A549 (cell line): ENCODE data around the gene ITCH.
"Not testable (repeated sequence)": the region's sequence is repeated elsewhere in the genome, so short reads cannot be mapped to it uniquely, and the experiment has no call there.

ENCODE experiments used
- CEBPB ChIP-seq, 2 experiments: fragments of >200 bp in 1 of 2; sonication (Bioruptor Twin) in 1 of 2; formaldehyde crosslinking in 1 of 2; IDR thresholded peaks; 2 replicates each; pipeline ENCODE4 v1.6.1; 2012 to 2016
- MAZ ChIP-seq: fragments of 150-350 bp; IDR thresholded peaks from 2 replicates; pipeline ENCODE4 v1.6.1; 2014; ENCODE audit warnings: antibody characterized with exemption, low read depth, low read length, borderline replicate concordance
- REST ChIP-seq: fragments of 200-600 bp; sonication (generic); IDR thresholded peaks from 2 replicates; pipeline ENCODE4 v1.6.1; 2016; ENCODE audit warnings: antibody characterized with exemption, mild to moderate bottlenecking, moderate library complexity
- RFX5 ChIP-seq: fragments of 450-650 bp; IDR thresholded peaks from 2 replicates; pipeline ENCODE4 v1.7.1; 2014; ENCODE audit warnings: antibody characterized with exemption, mild to moderate bottlenecking, moderate library complexity
- ZFP36 ChIP-seq: fragments of 450-650 bp; IDR thresholded peaks from 2 replicates; pipeline ENCODE4 v1.6.1; 2014; ENCODE audit warnings: borderline replicate concordance; ENCODE audit not compliant: partially characterized antibody
- TF ChIP-seq, protein P1 (sequence below): fragments of >200 bp; sonication (Bioruptor Twin); formaldehyde crosslinking; IDR thresholded peaks from 3 replicates; pipeline ENCODE4 v1.5.1; 2016
- TF ChIP-seq, protein P2 (sequence below): IDR thresholded peaks from 2 replicates; pipeline ENCODE4 v1.6.1; 2012

GRCh38 chr20:34519841-34520240, 156.8 kb downstream of the ITCH start:
- TF ChIP-seq, protein P1, sequence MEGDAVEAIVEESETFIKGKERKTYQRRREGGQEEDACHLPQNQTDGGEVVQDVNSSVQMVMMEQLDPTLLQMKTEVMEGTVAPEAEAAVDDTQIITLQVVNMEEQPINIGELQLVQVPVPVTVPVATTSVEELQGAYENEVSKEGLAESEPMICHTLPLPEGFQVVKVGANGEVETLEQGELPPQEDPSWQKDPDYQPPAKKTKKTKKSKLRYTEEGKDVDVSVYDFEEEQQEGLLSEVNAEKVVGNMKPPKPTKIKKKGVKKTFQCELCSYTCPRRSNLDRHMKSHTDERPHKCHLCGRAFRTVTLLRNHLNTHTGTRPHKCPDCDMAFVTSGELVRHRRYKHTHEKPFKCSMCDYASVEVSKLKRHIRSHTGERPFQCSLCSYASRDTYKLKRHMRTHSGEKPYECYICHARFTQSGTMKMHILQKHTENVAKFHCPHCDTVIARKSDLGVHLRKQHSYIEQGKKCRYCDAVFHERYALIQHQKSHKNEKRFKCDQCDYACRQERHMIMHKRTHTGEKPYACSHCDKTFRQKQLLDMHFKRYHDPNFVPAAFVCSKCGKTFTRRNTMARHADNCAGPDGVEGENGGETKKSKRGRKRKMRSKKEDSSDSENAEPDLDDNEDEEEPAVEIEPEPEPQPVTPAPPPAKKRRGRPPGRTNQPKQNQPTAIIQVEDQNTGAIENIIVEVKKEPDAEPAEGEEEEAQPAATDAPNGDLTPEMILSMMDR = not testable (repeated sequence)
- not testable (repeated sequence) for TF ChIP-seq REST; CEBPB (IDR thresholded peaks at IDR 0.05); ZFP36; RFX5; MAZ
- TF ChIP-seq, protein P2, sequence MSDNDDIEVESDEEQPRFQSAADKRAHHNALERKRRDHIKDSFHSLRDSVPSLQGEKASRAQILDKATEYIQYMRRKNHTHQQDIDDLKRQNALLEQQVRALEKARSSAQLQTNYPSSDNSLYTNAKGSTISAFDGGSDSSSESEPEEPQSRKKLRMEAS = not testable (repeated sequence)
